Measurements from ENCODE around the gene PSMD14. TPM values are rescaled to one million over a fixed set of nuclear protein-coding genes. Genes with fewer than 3 reads are reported as not detected.
"Not testable (repeated sequence)": the region's sequence is repeated elsewhere in the genome, so short reads cannot be mapped to it uniquely, and the experiment has no call there.

PSMD14 gene
- total and polyA plus RNA-seq, 2 of the 13 experiments (the other 11 are each of a cell fraction or from before 2014, with no cell fraction given) = 60.6 to 149 TPM

- FAIRE-seq; intact Hi-C loops (cut with micrococcal nuclease; ENCODE audit: unreplicated experiment); H3K4me2 ChIP-seq (ENCODE audit: low read depth, low read length); H3K27me3 ChIP-seq (ENCODE audit: control insufficient read depth in 1 of 2, insufficient read depth in 2 of 2, low read length in 2 of 2); H4K20me1 ChIP-seq (ENCODE audit: insufficient read depth, low read length); in situ Hi-C loops (cut with HindIII; ENCODE audit: extremely low pct_ligation_motif_present, low pct_unique_long_range_greater_than_20kb); CTCF ChIA-PET (ENCODE audit: low intra/inter-chr PET ratio, low total read pairs); H2AFZ ChIP-seq (ENCODE audit: low read length); H3K9ac ChIP-seq (ENCODE audit: insufficient read depth, low read depth, low read length); POLR2A ChIA-PET; H3K4me3 ChIP-seq (replicated peaks in 1 of 3; ENCODE audit: insufficient read depth in 1 of 3, low read depth in 2 of 3, low read length in 3 of 3); H3K27ac ChIP-seq (ENCODE audit: extremely low read length, insufficient read depth, low read length); H3K9me3 ChIP-seq (ENCODE audit: low read length); H3K4me1 ChIP-seq (ENCODE audit: insufficient read depth, low read length); TF ChIP-seq SOX13 (IDR thresholded peaks at IDR 0.05): not testable (repeated sequence)
- TF ChIP-seq MYC (CRISPR knock-in tag; IDR thresholded peaks at IDR 0.05; ENCODE audit: borderline replicate concordance) (peak; percentile 47; the same call in 1 of the 2 replicates), SOX13 (CRISPR knock-in tag; conservative IDR thresholded peaks at IDR 0.05 in 1 of 2, IDR thresholded peaks at IDR 0.05 in 1 of 2) (peak in 1 of 2 experiments; percentile 46; a peak in 1 of 4 replicates), SOX5 (CRISPR knock-in tag; IDR thresholded peaks at IDR 0.05; ENCODE audit: borderline replicate concordance) (peak; percentile 12; the same call in 1 of the 2 replicates), BCL6 (CRISPR knock-in tag; IDR thresholded peaks at IDR 0.05) (peak; percentile 33; the same call in 1 of the 2 replicates), MAX (IDR thresholded peaks at IDR 0.05) (peak; percentile 56), TFDP1 (CRISPR knock-in tag; IDR thresholded peaks at IDR 0.05; ENCODE audit: borderline replicate concordance) (peak; percentile 36; the same call in 1 of the 2 replicates)
- DNase-seq (ENCODE audit: low spot score) = peak; percentile 40
- peak; percentile 79 for ATAC-seq
- BruUV-seq (replicated peaks) = TSS peak; percentile 93
- peaks cover 0 to 12% of the 10 kb centered on the region in 2 experiments; a peak in 3 of 5 replicates for H3K36me3 ChIP-seq (replicated peaks in 1 of 2; ENCODE audit: control insufficient read depth in 1 of 2, insufficient read depth in 2 of 2, low read length in 2 of 2)
- WGBS (ENCODE audit: low lambda C conversion rate) = 57% methylated on average over 3 of the region's 3 CpGs
- peaks cover 62% of the 10 kb centered on the region for H3K79me2 ChIP-seq (ENCODE audit: insufficient read depth, low read length)
Observed at GRCh38 chr2:161339532-161339931, 31.3 kb downstream of the PSMD14 start.

GRCh38 chr2:161340930-161341413 lies 32.7 kb downstream of the PSMD14 start:
- H3K9ac ChIP-seq (ENCODE audit: insufficient read depth, low read depth, low read length); intact Hi-C loops (cut with micrococcal nuclease; ENCODE audit: unreplicated experiment); H3K27ac ChIP-seq (ENCODE audit: extremely low read length, insufficient read depth, low read length); H2AFZ ChIP-seq (ENCODE audit: low read length); FAIRE-seq; POLR2A ChIA-PET; BruUV-seq (replicated peaks); H3K4me1 ChIP-seq (ENCODE audit: insufficient read depth, low read length); H3K4me2 ChIP-seq (ENCODE audit: low read depth, low read length); H3K9me3 ChIP-seq (ENCODE audit: low read length); CTCF ChIA-PET (ENCODE audit: low intra/inter-chr PET ratio, low total read pairs); H3K27me3 ChIP-seq (ENCODE audit: control insufficient read depth in 1 of 2, insufficient read depth in 2 of 2, low read length in 2 of 2); DNase-seq (ENCODE audit: low spot score); H4K20me1 ChIP-seq (ENCODE audit: insufficient read depth, low read length); in situ Hi-C loops (cut with HindIII; ENCODE audit: extremely low pct_ligation_motif_present, low pct_unique_long_range_greater_than_20kb); H3K4me3 ChIP-seq (replicated peaks in 1 of 3; ENCODE audit: insufficient read depth in 1 of 3, low read depth in 2 of 3, low read length in 3 of 3): not testable (repeated sequence)
- Histone ChIP-seq H3K79me2 (ENCODE audit: insufficient read depth, low read length) (peaks cover 58% of the 10 kb centered on the region), H3K36me3 (replicated peaks in 1 of 2; ENCODE audit: control insufficient read depth in 1 of 2, insufficient read depth in 2 of 2, low read length in 2 of 2) (peaks cover 0 to 12% of the 10 kb centered on the region in 2 experiments; a peak in 4 of 5 replicates)
- 98% methylated on average over 37 of the region's 64 CpGs for WGBS (ENCODE audit: low lambda C conversion rate)
- ATAC-seq = peak; percentile 26; the same call in 2 of the 3 replicates

Data from HepG2 (cell line).